ENCODE results near the gene SUMO2.
A peak's percentile ranks its signal among the peaks of the same experiment; 100 is the strongest.
"Not testable (repeated sequence)": the region's sequence is repeated elsewhere in the genome, so short reads cannot be mapped to it uniquely, and the experiment has no call there.

The SUMO2 gene

DNA sequence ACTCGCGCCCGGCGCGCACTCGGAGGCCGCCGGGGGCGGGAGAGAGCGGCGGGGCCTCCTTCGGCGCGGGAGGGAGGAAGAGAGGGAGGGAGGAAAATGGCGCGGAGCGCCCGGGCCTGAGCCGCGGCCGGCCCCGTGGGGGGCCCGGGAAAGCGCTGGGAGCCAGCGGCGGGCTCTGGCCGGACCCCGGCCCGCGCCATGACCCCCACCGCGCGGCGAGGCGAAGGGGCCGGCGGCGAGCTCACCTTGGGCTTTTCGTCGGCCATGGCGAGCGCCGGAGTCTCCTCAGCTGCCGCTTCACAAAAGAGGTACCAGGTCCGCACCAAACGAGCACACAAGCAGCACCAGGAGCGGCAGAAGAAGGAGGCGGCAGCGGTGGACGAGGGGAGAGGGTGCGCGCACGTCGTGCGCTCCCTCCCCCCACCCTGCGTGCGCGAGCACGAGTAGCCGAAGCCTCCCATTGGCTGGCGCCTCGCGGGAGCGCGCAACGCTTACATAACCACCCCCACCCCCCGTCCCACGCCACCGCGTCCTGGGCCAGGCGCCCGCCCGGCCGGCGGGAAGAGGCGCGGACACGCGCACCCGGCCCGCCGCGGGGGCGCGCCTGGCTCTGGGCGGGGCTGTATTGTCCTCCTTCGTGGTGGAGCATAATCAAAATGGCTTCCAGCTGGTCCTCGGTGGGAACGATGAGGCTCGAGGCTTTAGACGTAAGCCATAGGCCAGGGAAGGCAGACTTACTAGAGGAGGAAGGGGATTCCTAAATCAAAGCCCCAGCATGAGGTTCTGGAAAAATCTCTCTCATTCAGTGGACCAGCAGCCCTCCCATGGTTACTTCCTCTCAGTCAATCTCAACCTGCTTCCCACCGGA is at the start of gene SUMO2:
Gene SUMO2, minus strand, starts transcription at position 391 of the 868 bp plus-strand sequence. Its CDS starts 125 bp downstream, at position 266.
- peak; percentile 95 for DNase-seq

GRCh38 chr17:75231741-75232464 is 49.1 kb upstream of the SUMO2 start:
- DNase-seq, result no peak

DNA sequence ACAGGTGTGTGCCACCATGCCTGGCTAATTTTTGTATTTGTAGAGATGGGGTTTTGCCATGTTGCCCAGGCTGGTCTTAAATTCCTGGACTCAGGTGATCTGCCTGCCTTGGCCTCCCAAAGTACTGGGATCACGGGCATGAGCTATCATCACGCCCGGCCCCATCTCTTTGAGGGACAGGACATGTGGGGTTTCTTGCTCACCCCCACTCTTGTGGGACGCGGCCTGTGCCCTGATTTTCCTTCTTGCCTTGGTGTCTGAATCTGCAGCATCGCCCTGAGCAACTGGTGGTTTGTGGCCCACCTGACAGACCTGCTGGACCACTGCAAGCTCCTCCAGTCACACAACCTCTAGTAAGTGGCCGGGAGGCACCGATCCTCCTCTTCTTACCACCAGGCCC is 48.3 kb upstream of the SUMO2 start:
- DNase-seq, result no peak

GRCh38 chr17:75228847-75229246 is 46.1 kb upstream of the SUMO2 start:
- DNase-seq, result no peak

DNA sequence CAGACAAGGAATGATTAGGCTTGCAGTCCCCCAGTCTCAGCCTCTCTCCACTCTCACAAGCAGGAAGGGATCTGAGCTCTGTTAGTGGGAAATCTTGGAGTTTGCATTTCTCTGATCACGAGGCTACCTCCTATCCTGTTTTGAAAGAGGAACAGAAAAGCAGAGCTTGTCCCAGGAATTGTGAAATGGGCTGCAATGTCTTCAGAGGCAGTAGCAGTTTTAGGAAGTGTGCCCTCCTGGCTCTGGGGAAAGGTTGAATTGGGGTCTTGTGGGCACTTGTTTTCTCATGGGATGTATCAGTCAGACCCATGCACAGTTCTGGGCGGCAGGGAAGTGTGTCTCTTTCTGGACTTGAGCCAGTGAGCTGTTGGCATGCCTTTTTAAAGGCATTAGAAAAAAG is 45.5 kb upstream of the SUMO2 start:
- DNase-seq, result no peak

DNA sequence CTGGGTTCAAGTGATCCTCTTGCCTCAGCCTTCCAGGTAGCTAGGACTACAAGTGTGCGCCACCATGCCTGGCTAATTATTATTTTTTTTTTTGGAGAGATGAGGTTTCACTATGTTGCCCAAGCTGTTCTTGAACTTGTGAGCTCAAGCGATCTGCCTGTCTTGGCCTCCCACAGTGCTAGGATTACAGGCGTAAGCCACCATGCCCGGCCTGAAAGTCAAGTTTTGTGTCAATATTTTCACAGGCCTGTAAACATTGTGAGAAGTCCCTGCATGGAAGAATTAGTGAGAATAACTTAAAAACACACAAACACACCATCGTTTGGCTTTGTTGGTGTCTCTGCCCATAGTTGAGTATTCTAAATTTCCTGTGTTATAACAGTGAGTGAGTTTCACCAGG is 45.0 kb upstream of the SUMO2 start:
- DNase-seq, result no peak

GRCh38 chr17:75225016-75225415 is 42.3 kb upstream of the SUMO2 start:
- DNase-seq, result no peak

DNA sequence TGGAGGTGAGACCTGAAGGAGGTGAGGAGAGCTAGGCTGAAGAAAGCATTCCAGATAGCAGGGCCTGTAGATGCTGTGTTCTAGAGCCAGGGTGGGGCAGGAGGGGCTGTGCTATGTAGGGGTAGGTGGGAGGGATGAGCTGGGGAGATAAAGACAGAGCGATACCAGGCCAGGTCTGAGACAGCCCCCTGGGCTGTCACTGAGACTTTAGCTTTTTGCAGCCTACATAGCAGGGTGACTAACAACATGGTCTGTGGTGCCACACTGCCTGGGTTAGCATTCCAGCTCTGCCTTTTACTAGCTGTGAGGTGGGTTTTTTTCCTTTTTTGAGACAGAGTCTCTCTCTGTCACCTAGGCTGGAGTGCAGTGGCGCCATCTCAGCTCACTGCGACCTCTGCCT is 37.1 kb upstream of the SUMO2 start:
- no peak for DNase-seq

GRCh38 chr17:75218131-75218530 is 35.4 kb upstream of the SUMO2 start:
- DNase-seq, result no peak

DNA sequence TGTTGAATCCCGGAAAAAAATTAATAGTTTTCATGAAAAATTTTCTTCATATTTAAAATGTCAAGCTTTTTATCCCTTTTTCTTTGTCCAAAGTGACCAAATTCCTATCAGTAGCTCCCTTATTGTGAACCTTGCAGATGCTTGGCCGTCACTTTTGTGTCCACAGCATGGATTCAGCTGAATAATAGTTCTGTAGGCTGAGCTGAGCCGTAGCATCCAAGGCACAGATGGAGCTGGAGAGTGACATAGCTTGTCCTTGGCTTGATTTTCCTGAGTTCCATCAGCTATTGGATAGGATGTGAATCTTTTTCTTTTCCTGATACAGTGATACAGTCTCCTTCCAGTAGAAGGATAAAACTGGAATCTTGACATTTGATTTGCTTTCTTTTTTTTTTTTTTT is 26.3 kb upstream of the SUMO2 start:
- DNase-seq, result no peak

GRCh38 chr17:75208161-75208560 is 25.4 kb upstream of the SUMO2 start:
- no peak for DNase-seq

- DNase-seq, result no peak
Observed at GRCh38 chr17:75207760-75208159, 25.0 kb upstream of the SUMO2 start.

DNA sequence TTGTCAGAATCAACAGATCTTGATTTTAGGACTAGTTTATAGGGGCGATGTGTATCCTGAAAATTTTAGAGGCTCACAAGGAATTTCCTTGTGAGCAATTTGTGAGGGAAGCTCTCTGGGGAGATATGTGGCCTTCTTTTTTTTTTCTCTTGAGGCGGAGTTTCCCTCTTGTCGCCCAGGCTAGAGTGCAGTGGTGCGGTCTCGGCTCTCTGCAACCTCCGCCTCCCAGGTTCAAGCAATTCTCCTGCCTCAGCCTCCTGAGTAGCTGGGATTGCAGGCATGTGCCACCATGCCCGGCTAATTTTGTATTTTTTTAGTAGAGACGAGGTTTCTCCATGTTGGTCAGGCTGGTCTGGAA is 24.3 kb upstream of the SUMO2 start:
- not testable (repeated sequence) for DNase-seq

- DNase-seq, result no peak
Observed at GRCh38 chr17:75205793-75206163, 23.0 kb upstream of the SUMO2 start.

DNA sequence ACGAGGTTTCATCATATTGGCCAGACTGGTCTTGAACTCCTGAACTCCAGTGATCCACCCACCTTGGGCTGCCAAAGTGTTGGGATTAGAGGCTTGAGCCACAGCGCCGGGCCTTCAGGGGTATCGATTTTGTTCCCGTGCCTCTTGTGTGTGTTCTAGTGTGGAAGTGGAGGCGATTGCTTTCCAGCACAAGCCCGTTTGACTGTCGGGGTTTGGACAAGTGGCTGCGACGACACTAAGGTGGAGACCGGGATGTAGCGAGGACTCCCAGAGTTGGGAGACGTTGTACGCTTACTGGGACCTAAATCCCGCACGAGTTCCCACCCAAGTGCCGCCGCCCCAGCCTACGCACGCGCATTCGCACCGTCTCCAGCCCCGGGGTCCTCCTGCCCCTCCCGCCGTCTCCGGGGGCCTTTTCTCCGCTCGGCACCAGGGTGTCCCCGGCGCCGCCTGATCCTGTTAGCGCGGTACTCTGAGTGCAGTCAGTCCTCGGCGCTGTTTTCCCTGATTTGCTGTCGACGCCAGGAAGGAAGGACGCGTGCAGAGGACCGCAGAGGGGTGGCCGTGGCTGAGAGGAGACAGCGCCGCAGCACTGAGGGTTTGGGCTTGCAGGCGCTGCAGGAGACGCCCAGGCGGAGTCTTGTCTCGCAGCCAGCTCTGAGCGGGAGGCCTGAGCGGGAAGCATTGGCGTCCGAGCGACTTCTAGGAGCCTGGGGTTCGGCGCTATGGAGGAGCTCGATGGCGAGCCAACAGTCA is 22.5 kb upstream of the SUMO2 start, which contains the start of gene NUP85:
Gene NUP85, plus strand, starts transcription at position 643 of the 756 bp plus-strand sequence. Its CDS starts 83 bp downstream, at position 726.
- DNase-seq, result peak; percentile 94

- DNase-seq, result no peak
Observed at GRCh38 chr17:75199886-75200618, 17.3 kb upstream of the SUMO2 start.

DNA sequence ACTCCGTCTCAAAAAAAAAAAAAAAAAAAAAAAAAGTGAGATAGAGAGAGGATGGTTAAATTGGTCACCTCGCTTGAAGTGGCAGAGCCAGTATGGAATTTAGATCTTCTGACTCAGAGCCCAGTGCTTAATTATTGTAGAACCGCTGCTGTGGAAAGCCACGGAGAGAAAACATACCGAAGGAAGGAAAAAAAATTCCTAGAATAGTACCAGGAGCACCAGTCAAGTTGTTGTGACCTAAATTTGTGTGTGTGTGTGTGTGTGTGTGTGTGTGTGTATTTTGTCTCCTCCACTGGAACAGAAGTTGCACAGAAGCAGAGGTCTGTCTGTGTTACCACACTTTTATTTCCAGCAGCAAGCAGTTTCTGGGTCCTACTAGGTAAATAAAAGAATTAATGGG is 12.1 kb upstream of the SUMO2 start:
- DNase-seq, result no peak

GRCh38 chr17:75191584-75191983 is 8.8 kb upstream of the SUMO2 start:
- DNase-seq, result no peak

GRCh38 chr17:75188614-75189013 is 5.9 kb upstream of the SUMO2 start:
- no peak for DNase-seq

GRCh38 chr17:75183999-75184884 is 1.5 kb upstream of the SUMO2 start:
- no peak for DNase-seq

DNA sequence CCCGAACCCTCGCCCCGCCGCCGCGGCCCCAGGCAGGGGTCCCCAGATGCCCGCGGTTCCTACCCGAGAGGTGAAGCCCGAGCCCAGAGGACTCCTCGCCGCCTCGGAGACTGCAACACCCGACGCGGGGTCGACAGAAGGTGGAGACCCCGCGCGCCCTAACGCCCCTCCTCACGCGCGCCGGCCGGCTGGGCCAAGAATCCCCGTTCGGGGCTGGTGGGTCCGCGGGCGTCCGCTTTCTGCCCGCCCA is 515 bp downstream of the SUMO2 start:
- no peak for DNase-seq
